ENCODE measurements around the gene EFL1. TPM values are rescaled to one million over a fixed set of nuclear protein-coding genes. Genes with fewer than 3 reads are reported as not detected.
A peak's percentile ranks its signal among the peaks of the same experiment; 100 is the strongest.
"Not testable (repeated sequence)": the region's sequence is repeated elsewhere in the genome, so short reads cannot be mapped to it uniquely, and the experiment has no call there.

EFL1 gene
- total RNA-seq, result 26.9 and 27.6 TPM in 2 replicates

- peak; percentile 72 for DNase-seq (ENCODE audit: low read depth)
These were observed at the start of gene EFL1, which contains the start of gene SAXO2 for GRCh38 chr15:82262422-82263026. Gene EFL1 (minus strand): TSS chr15:82262734. CDS start chr15:82261778, 956 bp downstream. Gene SAXO2 (plus strand): TSS chr15:82262818. CDS start chr15:82262880, 62 bp downstream.

- DNase-seq (ENCODE audit: low read depth), result not testable (repeated sequence)
These were observed 48.8 kb upstream of the EFL1 start for GRCh38 chr15:82311321-82311720.

GRCh38 chr15:82309802-82310201 is 47.3 kb upstream of the EFL1 start:
- no peak for DNase-seq (ENCODE audit: low read depth)

GRCh38 chr15:82307714-82308081 is 45.2 kb upstream of the EFL1 start:
- DNase-seq (ENCODE audit: low read depth), result no peak

GRCh38 chr15:82306791-82307713 is 44.5 kb upstream of the EFL1 start:
- no peak for DNase-seq (ENCODE audit: low read depth)

GRCh38 chr15:82305621-82306048 is 43.1 kb upstream of the EFL1 start:
- DNase-seq (ENCODE audit: low read depth), result no peak

GRCh38 chr15:82304778-82305090 is 42.2 kb upstream of the EFL1 start:
- DNase-seq (ENCODE audit: low read depth), result no peak

GRCh38 chr15:82303956-82304777 is 41.6 kb upstream of the EFL1 start:
- no peak for DNase-seq (ENCODE audit: low read depth)

- no peak for DNase-seq (ENCODE audit: low read depth)
These were observed 38.9 kb upstream of the EFL1 start for GRCh38 chr15:82301296-82302016.

GRCh38 chr15:82300883-82301282 is 38.3 kb upstream of the EFL1 start:
- no peak for DNase-seq (ENCODE audit: low read depth)

GRCh38 chr15:82300326-82300725 is 37.8 kb upstream of the EFL1 start:
- not testable (repeated sequence) for DNase-seq (ENCODE audit: low read depth)

- DNase-seq (ENCODE audit: low read depth), result not testable (repeated sequence)
These were observed 37.0 kb upstream of the EFL1 start for GRCh38 chr15:82299511-82299914.

GRCh38 chr15:82298520-82298919 is 36.0 kb upstream of the EFL1 start:
- no peak for DNase-seq (ENCODE audit: low read depth)

GRCh38 chr15:82298032-82298431 is 35.5 kb upstream of the EFL1 start:
- no peak for DNase-seq (ENCODE audit: low read depth)

- DNase-seq (ENCODE audit: low read depth), result no peak
These were observed 35.0 kb upstream of the EFL1 start for GRCh38 chr15:82297546-82297945.

- DNase-seq (ENCODE audit: low read depth), result no peak
These were observed 31.6 kb upstream of the EFL1 start for GRCh38 chr15:82294061-82294690.

- DNase-seq (ENCODE audit: low read depth), result no peak
These were observed 29.7 kb upstream of the EFL1 start for GRCh38 chr15:82292271-82292670.

GRCh38 chr15:82288202-82288601 is 25.7 kb upstream of the EFL1 start:
- not testable (repeated sequence) for DNase-seq (ENCODE audit: low read depth)

- DNase-seq (ENCODE audit: low read depth), result not testable (repeated sequence)
These were observed 23.9 kb upstream of the EFL1 start for GRCh38 chr15:82286475-82286874.

GRCh38 chr15:82284381-82284780 is 21.8 kb upstream of the EFL1 start:
- not testable (repeated sequence) for DNase-seq (ENCODE audit: low read depth)

GRCh38 chr15:82282386-82282785 is 19.9 kb upstream of the EFL1 start:
- not testable (repeated sequence) for DNase-seq (ENCODE audit: low read depth)
